HG03066 (cell line): Measurements from ENCODE around the gene CTIF.

Source experiments
- ATAC-seq: cut with Tn5 transposase; IDR thresholded peaks from one replicate; pipeline ENCODE4 v1.9.1; 2021; ENCODE audit warnings: low read depth; ENCODE audit not compliant: unreplicated experiment

CTIF gene

GRCh38 chr18:48531908-48532307, 6.9 kb upstream of the CTIF start:
- no peak for ATAC-seq

DNA sequence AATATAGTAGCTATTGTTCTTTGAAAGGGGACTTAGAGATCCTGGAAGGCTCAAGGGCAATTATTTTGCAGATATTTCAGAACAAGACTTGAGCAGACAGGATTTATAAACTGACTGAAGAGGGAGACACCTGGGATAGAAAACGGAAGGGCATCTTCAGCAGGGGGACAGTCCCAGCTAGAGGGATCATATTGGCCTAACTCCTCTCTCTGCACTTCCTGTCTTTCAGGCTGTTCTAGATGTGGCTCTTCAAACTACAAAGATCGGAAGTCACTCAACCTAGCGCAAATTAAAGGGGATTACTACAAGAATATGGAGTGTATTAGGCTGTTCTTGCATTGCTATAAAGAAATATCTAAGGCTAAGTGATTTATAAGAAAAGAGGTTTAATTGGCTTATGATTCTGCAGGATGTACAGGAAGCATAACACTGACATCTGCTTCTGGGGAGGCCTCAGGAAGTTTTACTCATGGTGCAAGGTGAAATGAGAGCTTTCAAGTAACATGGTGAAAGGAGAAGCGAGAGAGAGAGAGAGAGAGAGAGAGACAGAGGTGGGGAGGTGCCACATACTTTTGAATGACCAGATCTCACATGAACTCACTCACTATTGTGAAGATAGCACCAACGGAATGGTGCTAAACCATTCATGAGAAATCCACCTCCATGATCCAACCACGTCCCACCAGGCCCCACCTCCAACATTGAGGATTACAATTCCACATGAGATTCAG, 5.3 kb upstream of the CTIF start:
- no peak for ATAC-seq

DNA sequence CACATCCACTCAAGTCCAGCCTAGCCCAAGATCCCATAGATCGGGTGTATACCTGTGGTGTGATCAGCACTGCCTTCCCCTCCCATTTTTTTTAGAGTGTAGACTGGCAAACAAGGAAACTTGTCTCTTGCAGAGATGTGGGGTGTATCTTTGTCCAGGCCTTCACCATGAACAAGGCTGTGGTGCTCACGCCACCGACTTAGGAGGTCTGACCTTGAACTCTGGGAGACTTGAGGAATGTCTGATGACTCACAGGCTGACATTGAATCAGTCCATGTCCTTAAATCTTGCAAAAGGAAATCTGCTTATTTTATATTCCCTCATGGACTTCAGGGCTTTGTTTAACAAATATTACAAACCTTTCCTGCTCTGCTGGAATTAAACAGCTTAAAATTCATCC, 4.5 kb upstream of the CTIF start:
- no peak for ATAC-seq

GRCh38 chr18:48535956-48536355, 2.9 kb upstream of the CTIF start:
- ATAC-seq, result no peak

- no peak for ATAC-seq
Measured at GRCh38 chr18:48536516-48536915, 2.3 kb upstream of the CTIF start.

DNA sequence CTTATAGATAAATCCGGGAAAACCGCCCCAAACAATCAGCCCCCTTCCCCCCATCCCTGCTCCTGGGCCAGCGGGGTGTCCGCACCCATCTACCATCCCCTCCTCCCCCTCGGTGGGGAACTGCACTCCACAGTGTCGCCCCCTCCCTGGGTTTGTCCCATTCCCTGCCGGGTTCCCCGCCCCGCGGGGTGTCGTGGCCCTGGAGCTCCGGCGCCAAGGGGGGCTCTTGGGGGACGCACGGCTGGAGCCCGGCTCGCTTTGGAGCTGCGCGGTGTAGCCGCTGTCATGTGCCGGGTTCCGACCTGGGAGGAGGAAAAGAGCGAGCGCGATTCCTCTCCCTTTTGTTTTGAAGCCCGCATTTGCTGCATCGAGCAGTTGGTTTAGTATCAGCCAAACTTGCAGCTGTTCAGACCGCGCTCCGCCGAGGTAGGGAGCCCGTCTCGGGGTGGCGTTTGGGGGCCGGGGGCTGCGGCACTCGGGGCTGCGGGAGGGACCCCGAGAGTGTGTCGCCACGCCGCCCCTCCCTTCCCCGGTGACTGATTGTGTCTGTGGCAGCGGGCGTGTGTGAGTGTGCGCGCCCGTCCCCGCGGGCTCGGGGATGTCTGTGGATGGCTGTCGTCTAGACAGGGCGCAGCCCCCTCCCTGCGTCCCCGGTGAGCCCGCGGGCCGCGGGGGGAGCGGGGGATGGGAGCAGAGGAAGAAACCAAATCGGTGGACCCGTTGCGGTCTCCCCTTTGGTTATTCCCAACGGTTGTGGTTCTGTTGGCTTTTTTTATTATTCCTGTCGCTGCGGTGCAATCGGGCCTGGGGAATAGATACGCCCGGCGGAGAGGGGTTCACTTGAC, 797 bp downstream of the CTIF start:
- ATAC-seq, result no peak

GRCh38 chr18:48540251-48541025, 1.6 kb downstream of the CTIF start:
- peak; percentile 42 for ATAC-seq

DNA sequence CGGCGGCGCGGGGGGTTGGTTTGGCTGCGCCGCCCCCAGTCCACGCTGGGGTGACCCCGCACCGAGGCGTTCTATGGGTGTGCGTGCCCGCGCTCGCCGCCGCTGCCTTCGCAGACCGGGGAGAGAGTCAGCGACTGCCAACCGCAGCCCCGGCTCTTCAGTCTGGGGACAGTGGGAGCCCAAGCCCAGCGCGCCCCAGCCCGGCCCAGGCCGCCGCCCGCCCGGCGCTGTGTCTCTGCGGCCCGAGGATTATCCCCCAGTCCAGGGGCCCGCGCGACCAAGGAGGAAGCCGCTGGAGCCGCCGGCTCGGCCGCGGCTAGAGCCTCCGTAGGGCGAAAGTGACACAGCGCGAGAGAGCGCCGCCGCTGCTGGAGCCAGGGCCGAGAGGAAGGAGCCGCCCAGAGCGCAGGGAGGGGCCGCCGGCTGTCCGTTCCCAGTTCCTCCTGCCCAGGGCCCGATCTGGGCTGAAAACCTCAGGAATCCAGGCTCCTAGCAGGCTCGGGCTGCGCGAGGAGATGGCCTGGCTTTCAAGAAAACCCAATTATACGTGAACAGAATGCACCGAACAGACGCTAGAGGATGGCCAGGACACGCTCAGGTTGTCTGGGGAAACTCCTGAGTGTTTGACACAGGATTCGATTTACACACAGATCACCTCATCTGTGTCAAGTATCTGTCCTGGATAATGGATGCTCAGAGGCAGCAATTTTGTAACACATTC, 2.4 kb downstream of the CTIF start:
- peak; percentile 31 for ATAC-seq

GRCh38 chr18:48541747-48542400, 3.0 kb downstream of the CTIF start:
- ATAC-seq, result no peak

GRCh38 chr18:48542513-48543181, 3.8 kb downstream of the CTIF start:
- no peak for ATAC-seq

GRCh38 chr18:48543228-48543627, 4.4 kb downstream of the CTIF start:
- no peak for ATAC-seq

DNA sequence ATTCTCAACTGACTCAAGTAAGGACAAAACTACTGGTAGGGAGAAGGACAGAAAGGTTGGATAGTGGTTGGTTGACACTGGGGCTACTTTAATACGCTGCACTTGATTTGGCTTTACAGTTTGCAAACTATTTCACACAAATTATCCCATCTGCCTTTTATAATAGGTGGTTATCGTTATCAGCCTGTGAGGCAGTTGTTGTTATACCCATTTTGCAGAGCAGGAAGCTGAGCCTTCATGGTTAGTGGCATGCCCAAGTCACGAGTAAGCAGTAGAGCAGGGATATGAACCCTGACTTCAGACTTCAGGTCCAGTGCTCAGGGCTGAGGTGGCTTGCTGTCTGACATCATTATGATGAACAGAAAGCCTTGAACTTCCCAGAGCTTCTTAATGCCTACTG, 5.3 kb downstream of the CTIF start:
- no peak for ATAC-seq

- ATAC-seq, result no peak
Measured at GRCh38 chr18:48544661-48545415, 6.0 kb downstream of the CTIF start.

GRCh38 chr18:48545757-48546321, 7.0 kb downstream of the CTIF start:
- no peak for ATAC-seq

DNA sequence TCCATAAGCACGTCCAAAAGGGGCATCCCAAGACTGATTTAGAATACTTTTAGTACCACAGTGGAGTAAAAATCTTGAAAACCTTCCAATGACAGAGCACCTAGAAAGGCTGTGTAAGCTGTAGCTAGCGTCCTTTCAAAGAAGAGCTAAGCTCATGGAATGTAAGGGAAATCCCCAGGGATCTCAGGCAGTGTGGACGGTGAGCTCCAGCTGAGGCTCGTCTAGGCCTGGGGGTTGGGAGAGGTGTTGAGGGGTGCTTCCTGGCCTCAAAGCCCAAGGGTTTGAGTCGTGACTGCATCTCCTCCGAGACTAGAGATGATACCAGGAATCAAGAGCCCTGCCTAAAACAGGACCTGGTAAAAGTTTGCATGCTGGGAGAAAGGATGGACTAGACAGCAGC, 7.6 kb downstream of the CTIF start:
- no peak for ATAC-seq

- ATAC-seq, result no peak
Measured at GRCh38 chr18:48547531-48547981, 8.7 kb downstream of the CTIF start.

GRCh38 chr18:48548011-48548771, 9.4 kb downstream of the CTIF start:
- no peak for ATAC-seq

- no peak for ATAC-seq
Measured at GRCh38 chr18:48548921-48549320, 10.1 kb downstream of the CTIF start.
